Body of pancreas (tissue), 4 donors: ENCODE data around the gene FREY1.

Experiments used
- CTCF ChIP-seq, 7 experiments: fragments of 450-650 bp in 4 of 7; fragments of 200-600 bp in 3 of 7; sonication (generic) in 3 of 7; IDR thresholded peaks; one replicate each; pipeline ENCODE4 v1.5.1; 2016 to 2019; ENCODE audit warnings: antibody characterized with exemption in 7 of 7
- POLR2A ChIP-seq, 3 donors: fragments of 450-650 bp; IDR thresholded peaks; one replicate each; pipeline ENCODE4 v1.6.1; 2016; ENCODE audit warnings: antibody characterized with exemption in 3 of 3, mild to moderate bottlenecking in 2 of 3

- TF ChIP-seq CTCF (IDR thresholded peaks at IDR 0.05) = no peak
- TF ChIP-seq POLR2A (IDR thresholded peaks at IDR 0.05) = no peak
Measured at GRCh38 chr11:45913514-45913913, 6.4 kb upstream of the FREY1 start.
